ENCODE results near the gene RNLS. TPM values are rescaled to one million over a fixed set of nuclear protein-coding genes. Genes with fewer than 3 reads are reported as not detected.

Gene RNLS
- total RNA-seq, 1 experiment from 2014 or later = not detected

GRCh38 chr10:88608052-88608732, 25.1 kb upstream of the RNLS start:
- no peak overlapping the region for H3K27ac Mint-ChIP-seq (ENCODE audit: low read depth, unreplicated experiment)
- H3K36me3 Mint-ChIP-seq (ENCODE audit: insufficient read depth, unreplicated experiment) = no peaks in the 10 kb centered on the region
- no peaks in the 10 kb centered on the region for H3K4me1 Mint-ChIP-seq (ENCODE audit: insufficient read depth, unreplicated experiment)
- POLR2A ChIA-PET = interaction anchor here (1.1 to 1.7 kb wide), 2 partner anchors 8 to 77 kb away, joined by 3 to 4 read pairs; no protein-coding TSS in a partner anchor
- H3K27me3 Mint-ChIP-seq (ENCODE audit: insufficient read depth, unreplicated experiment) = no peaks in the 10 kb centered on the region
- BruUV-seq (replicated peaks) = no TSS peak
- CTCF ChIA-PET = interaction anchor here (0.7 kb wide), 1 partner anchor 52 kb away, joined by 3 read pairs; no protein-coding TSS in a partner anchor
- no peak for TF ChIP-seq CTCF (IDR thresholded peaks at IDR 0.05; ENCODE audit: unreplicated experiment)
- intact Hi-C loops (cut with micrococcal nuclease) = no loop called here
- no peak for DNase-seq (ENCODE audit: unreplicated experiment)
- no peaks in the 10 kb centered on the region for H3K9me3 Mint-ChIP-seq (ENCODE audit: unreplicated experiment)
- no peak overlapping the region for H3K4me3 Mint-ChIP-seq (ENCODE audit: unreplicated experiment)

GRCh38 chr10:88598055-88598454, 14.9 kb upstream of the RNLS start:
- no peaks in the 10 kb centered on the region for H3K36me3 Mint-ChIP-seq (ENCODE audit: insufficient read depth, unreplicated experiment)
- H3K9me3 Mint-ChIP-seq (ENCODE audit: unreplicated experiment) = no peaks in the 10 kb centered on the region
- no peak for TF ChIP-seq CTCF (IDR thresholded peaks at IDR 0.05; ENCODE audit: unreplicated experiment)
- POLR2A ChIA-PET = interaction anchor here (0.7 to 0.8 kb wide), 2 partner anchors 22 to 41 kb away, joined by 3 to 4 read pairs; no protein-coding TSS in a partner anchor
- H3K4me3 Mint-ChIP-seq (ENCODE audit: unreplicated experiment) = no peak overlapping the region
- intact Hi-C loops (cut with micrococcal nuclease) = no loop called here
- no peaks in the 10 kb centered on the region for H3K4me1 Mint-ChIP-seq (ENCODE audit: insufficient read depth, unreplicated experiment)
- H3K27ac Mint-ChIP-seq (ENCODE audit: low read depth, unreplicated experiment) = no peak overlapping the region
- no TSS peak for BruUV-seq (replicated peaks)
- H3K27me3 Mint-ChIP-seq (ENCODE audit: insufficient read depth, unreplicated experiment) = no peaks in the 10 kb centered on the region
- no peak for DNase-seq (ENCODE audit: unreplicated experiment)
- CTCF ChIA-PET = interaction anchor here (0.8 kb wide), 1 partner anchor 212 kb away, joined by 3 read pairs; no protein-coding TSS in a partner anchor

GRCh38 chr10:88594482-88594881, 11.4 kb upstream of the RNLS start:
- Mint-ChIP-seq H3K36me3 (ENCODE audit: insufficient read depth, unreplicated experiment) (no peaks in the 10 kb centered on the region), H3K27ac (ENCODE audit: low read depth, unreplicated experiment) (no peak overlapping the region), H3K9me3 (ENCODE audit: unreplicated experiment) (no peaks in the 10 kb centered on the region), H3K4me3 (ENCODE audit: unreplicated experiment) (no peak overlapping the region), H3K27me3 (ENCODE audit: insufficient read depth, unreplicated experiment) (no peaks in the 10 kb centered on the region), H3K4me1 (ENCODE audit: insufficient read depth, unreplicated experiment) (no peaks in the 10 kb centered on the region)
- ChIA-PET CTCF (no interaction called here), POLR2A (interaction anchor here (0.7 to 1.0 kb wide), 2 partner anchors 9 to 148 kb away, joined by 3 read pairs; no protein-coding TSS in a partner anchor)
- DNase-seq (ENCODE audit: unreplicated experiment) = no peak
- no peak for TF ChIP-seq CTCF (IDR thresholded peaks at IDR 0.05; ENCODE audit: unreplicated experiment)
- intact Hi-C loops (cut with micrococcal nuclease) = no loop called here
- BruUV-seq (replicated peaks) = no TSS peak

GRCh38 chr10:88592906-88593305, 9.8 kb upstream of the RNLS start:
- H3K9me3 Mint-ChIP-seq (ENCODE audit: unreplicated experiment) = no peaks in the 10 kb centered on the region
- intact Hi-C loops (cut with micrococcal nuclease) = no loop called here

More at GRCh38 chr10:88592906-88593305, 9.8 kb upstream of the RNLS start:
- ChIA-PET CTCF (interaction anchor here (0.6 kb wide), 1 partner anchor 8 kb away, joined by 3 read pairs; no protein-coding TSS in a partner anchor), POLR2A (interaction anchor here (1.1 kb wide), 1 partner anchor 397 kb away, joined by 4 read pairs; no protein-coding TSS in a partner anchor)
- H3K36me3 Mint-ChIP-seq (ENCODE audit: insufficient read depth, unreplicated experiment) = no peaks in the 10 kb centered on the region
- H3K27me3 Mint-ChIP-seq (ENCODE audit: insufficient read depth, unreplicated experiment) = no peaks in the 10 kb centered on the region
- BruUV-seq (replicated peaks) = no TSS peak
- no peak for DNase-seq (ENCODE audit: unreplicated experiment)
- H3K4me3 Mint-ChIP-seq (ENCODE audit: unreplicated experiment) = no peak overlapping the region
- no peak for TF ChIP-seq CTCF (IDR thresholded peaks at IDR 0.05; ENCODE audit: unreplicated experiment)
- no peak overlapping the region for H3K27ac Mint-ChIP-seq (ENCODE audit: low read depth, unreplicated experiment)
- H3K4me1 Mint-ChIP-seq (ENCODE audit: insufficient read depth, unreplicated experiment) = no peaks in the 10 kb centered on the region
